Gastroesophageal sphincter (tissue), 3 donors: ENCODE measurements around the gene CSH2.

Source experiments
- CTCF ChIP-seq, 4 experiments: fragments of 200-600 bp in 2 of 4; fragments of 450-650 bp in 2 of 4; sonication (generic) in 1 of 4; IDR thresholded peaks; one replicate each; pipeline ENCODE4 v1.5.1; 2017 to 2019; ENCODE audit warnings: antibody characterized with exemption in 4 of 4, mild to moderate bottlenecking in 2 of 4, moderate library complexity in 2 of 4
- EP300 ChIP-seq: sonication (generic); formaldehyde crosslinking; IDR thresholded peaks from one replicate; pipeline ENCODE4 v1.6.1; 2017; ENCODE audit warnings: antibody characterized with exemption, mild to moderate bottlenecking
- POLR2AphosphoS5 ChIP-seq: sonication (generic); formaldehyde crosslinking; IDR thresholded peaks from one replicate; pipeline ENCODE4 v1.6.1; 2017; ENCODE audit warnings: antibody characterized with exemption

- TF ChIP-seq CTCF (IDR thresholded peaks at IDR 0.05): no peak
- TF ChIP-seq EP300: no peak
- TF ChIP-seq POLR2AphosphoS5: no peak
Measured at GRCh38 chr17:63832014-63832413, 41.5 kb downstream of the CSH2 start.
